ENCODE measurements around the gene GRIN1. TPM values are rescaled to one million over a fixed set of nuclear protein-coding genes. Genes with fewer than 3 reads are reported as not detected.

The GRIN1 gene
- total and polyA plus RNA-seq, 2 donors (not counting 1 experiment from before 2014, with no cell fraction given), result 0.04 TPM; not detected in 1

- Histone ChIP-seq H2AFZ (ENCODE audit: insufficient read depth, low read depth, low read length, poor library complexity, severe bottlenecking) (no peak overlapping the region), H3K9ac (ENCODE audit: low read length) (no peak overlapping the region), H3K4me3 (ENCODE audit: control extremely low read depth in 1 of 5, extremely low read depth in 1 of 5, insufficient read depth in 1 of 5, low read depth in 2 of 5, low read length in 4 of 5) (no peak overlapping the region), H3K9me3 (ENCODE audit: control extremely low read depth in 1 of 3, control insufficient read depth in 2 of 3, insufficient read depth in 1 of 3, low read length in 2 of 3) (no peaks in the 10 kb centered on the region), H3K27ac (ENCODE audit: low read length in 2 of 2) (no peak overlapping the region), H3K4me2 (replicated peaks; ENCODE audit: low read depth, low read length, poor library complexity, severe bottlenecking) (no peak overlapping the region), H3K79me2 (ENCODE audit: control insufficient read depth, insufficient read depth, low read length) (peaks cover 24% of the 10 kb centered on the region), H3K27me3 (replicated peaks in 1 of 4; ENCODE audit: control extremely low read depth in 1 of 4, control insufficient read depth in 3 of 4, insufficient read depth in 4 of 4, low read length in 3 of 4) (no peaks in the 10 kb centered on the region), H3K36me3 (replicated peaks in 1 of 2; ENCODE audit: control extremely low read depth in 1 of 2, control insufficient read depth in 1 of 2, extremely low read depth in 1 of 2, insufficient read depth in 2 of 2, low read length in 1 of 2) (peaks cover 0 to 69% of the 10 kb centered on the region in 2 experiments), H4K20me1 (ENCODE audit: control insufficient read depth, insufficient read depth, low read length, poor library complexity, severe bottlenecking) (peaks cover 17% of the 10 kb centered on the region), H3K4me1 (ENCODE audit: control insufficient read depth in 2 of 2, insufficient read depth in 2 of 2, low read length in 2 of 2) (peaks cover 7 to 16% of the 10 kb centered on the region in 2 donors)
- intact Hi-C loops (cut with micrococcal nuclease), result no loop called here
- no peak for ATAC-seq (ENCODE audit: low read depth)
- peaks cover 10% of the 10 kb centered on the region for H3K4me1 Mint-ChIP-seq
- POLR2A ChIA-PET, result no interaction called here
- no peak overlapping the region for H3K27ac Mint-ChIP-seq
- H3K9me3 Mint-ChIP-seq (ENCODE audit: insufficient read depth), result no peaks in the 10 kb centered on the region
- TF ChIP-seq EZH2 (IDR thresholded peaks at IDR 0.05; ENCODE audit: borderline replicate concordance, insufficient read depth, low read depth, low read length, poor library complexity, severe bottlenecking) (no peak), CTCF (IDR thresholded peaks at IDR 0.05) (no peak)
- H3K27me3 Mint-ChIP-seq, result no peaks in the 10 kb centered on the region
- DNase-seq, result no peak
- no peak overlapping the region for H3K4me3 Mint-ChIP-seq
- CTCF ChIA-PET, result no interaction called here
- 95% methylated on average over 38 of the region's 38 CpGs for WGBS (ENCODE audit: insufficient coverage)
Measured at GRCh38 chr9:137110147-137110910, 28.6 kb upstream of the GRIN1 start.
